ENCODE measurements around the gene WRAP53. TPM values are rescaled to one million over a fixed set of nuclear protein-coding genes. Genes with fewer than 3 reads are reported as not detected.

The WRAP53 gene
- total and polyA plus RNA-seq, 12 donors, result 3.8 to 12.1 (median 4.9) TPM

DNA sequence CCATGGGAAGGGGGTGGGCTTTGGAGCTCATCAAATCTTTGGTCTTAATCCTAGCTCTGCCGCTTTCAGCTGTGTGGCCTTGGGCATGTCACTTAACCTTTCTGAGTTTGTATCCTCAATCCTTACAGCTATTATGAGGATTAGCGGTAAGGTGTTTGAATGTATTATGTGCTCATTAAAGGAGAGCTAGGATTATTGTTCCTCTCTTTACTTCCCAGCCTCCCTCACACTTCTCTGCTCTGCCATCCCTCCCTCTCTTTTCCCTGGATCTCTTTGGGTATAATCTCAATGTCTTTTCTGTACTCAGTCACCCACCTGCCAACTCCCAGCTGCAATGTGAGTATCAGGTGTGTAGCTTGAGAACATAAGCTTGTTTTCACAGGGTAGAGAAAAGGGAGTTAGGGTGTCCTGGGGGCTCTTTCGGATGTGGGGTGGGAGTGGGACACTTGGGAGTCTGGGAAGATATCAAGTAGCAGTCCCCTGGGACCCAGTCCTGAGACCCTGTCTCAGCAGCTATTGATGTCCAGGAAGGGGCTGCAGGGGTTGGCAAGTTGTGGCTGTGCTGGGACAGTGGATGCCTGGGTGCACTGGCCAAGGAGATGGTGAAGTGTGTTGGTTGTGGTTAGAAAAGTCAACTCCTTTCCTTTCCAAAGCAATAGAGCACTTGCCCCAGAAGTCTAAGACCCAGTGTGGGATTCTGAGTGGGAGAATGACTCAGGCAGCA is 18.5 kb downstream of the WRAP53 start:
- intact Hi-C loops (cut with DNase I), result no loop called here
- TF ChIP-seq, protein P1, sequence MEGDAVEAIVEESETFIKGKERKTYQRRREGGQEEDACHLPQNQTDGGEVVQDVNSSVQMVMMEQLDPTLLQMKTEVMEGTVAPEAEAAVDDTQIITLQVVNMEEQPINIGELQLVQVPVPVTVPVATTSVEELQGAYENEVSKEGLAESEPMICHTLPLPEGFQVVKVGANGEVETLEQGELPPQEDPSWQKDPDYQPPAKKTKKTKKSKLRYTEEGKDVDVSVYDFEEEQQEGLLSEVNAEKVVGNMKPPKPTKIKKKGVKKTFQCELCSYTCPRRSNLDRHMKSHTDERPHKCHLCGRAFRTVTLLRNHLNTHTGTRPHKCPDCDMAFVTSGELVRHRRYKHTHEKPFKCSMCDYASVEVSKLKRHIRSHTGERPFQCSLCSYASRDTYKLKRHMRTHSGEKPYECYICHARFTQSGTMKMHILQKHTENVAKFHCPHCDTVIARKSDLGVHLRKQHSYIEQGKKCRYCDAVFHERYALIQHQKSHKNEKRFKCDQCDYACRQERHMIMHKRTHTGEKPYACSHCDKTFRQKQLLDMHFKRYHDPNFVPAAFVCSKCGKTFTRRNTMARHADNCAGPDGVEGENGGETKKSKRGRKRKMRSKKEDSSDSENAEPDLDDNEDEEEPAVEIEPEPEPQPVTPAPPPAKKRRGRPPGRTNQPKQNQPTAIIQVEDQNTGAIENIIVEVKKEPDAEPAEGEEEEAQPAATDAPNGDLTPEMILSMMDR (IDR thresholded peaks at IDR 0.05), result no peak
- Histone ChIP-seq H3K9me3 (no peaks in the 10 kb centered on the region), H3K27ac (no peak overlapping the region), H3K36me3 (peaks cover 0 to 13% (median under 1%) of the 10 kb centered on the region in 9 donors), H3K4me1 (peaks cover 7 to 26% (median 21%) of the 10 kb centered on the region in 9 donors), H3K27me3 (peaks cover 5 to 66% (median 45%) of the 10 kb centered on the region in 7 donors), H3K4me3 (no peak overlapping the region)
- no peak for ATAC-seq
- WGBS, 2 donors, result 92 to 96% methylated on average over 3 of the region's 3 CpGs
- no peak for DNase-seq

DNA sequence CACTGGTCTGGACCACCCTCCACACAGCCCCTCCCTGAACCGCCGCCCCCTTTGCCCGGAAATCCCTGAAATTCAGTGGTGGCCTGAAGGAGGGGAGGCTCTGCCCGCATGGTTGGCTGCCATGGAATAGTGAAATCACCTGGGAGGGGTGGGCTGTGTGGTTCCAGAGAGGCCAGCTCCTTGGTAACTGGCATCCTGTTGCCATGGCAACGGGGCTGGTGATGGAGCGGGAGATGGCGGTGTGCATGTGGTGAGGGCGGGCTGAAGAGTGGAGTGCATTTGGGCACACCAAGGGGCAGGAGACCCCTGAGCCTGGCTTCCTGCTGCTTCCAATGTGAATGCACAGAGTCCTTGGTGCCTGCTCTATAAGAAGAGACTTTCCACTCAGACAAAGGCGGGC is 19.2 kb downstream of the WRAP53 start:
- DNase-seq (no peak), ATAC-seq (no peak)
- Histone ChIP-seq H3K36me3 (peaks cover 0 to 7% (median 0%) of the 10 kb centered on the region in 9 donors), H3K27ac (no peak overlapping the region), H3K4me3 (no peak overlapping the region), H3K4me1 (peaks cover 7 to 26% (median 21%) of the 10 kb centered on the region in 9 donors), H3K9me3 (no peaks in the 10 kb centered on the region), H3K27me3 (peaks cover 5 to 73% (median 52%) of the 10 kb centered on the region in 7 donors)
- WGBS, 2 donors, result 86 to 92% methylated on average over 9 of the region's 9 CpGs
- intact Hi-C loops (cut with DNase I), result no loop called here
- TF ChIP-seq, protein P1 (IDR thresholded peaks at IDR 0.05), result no peak

DNA sequence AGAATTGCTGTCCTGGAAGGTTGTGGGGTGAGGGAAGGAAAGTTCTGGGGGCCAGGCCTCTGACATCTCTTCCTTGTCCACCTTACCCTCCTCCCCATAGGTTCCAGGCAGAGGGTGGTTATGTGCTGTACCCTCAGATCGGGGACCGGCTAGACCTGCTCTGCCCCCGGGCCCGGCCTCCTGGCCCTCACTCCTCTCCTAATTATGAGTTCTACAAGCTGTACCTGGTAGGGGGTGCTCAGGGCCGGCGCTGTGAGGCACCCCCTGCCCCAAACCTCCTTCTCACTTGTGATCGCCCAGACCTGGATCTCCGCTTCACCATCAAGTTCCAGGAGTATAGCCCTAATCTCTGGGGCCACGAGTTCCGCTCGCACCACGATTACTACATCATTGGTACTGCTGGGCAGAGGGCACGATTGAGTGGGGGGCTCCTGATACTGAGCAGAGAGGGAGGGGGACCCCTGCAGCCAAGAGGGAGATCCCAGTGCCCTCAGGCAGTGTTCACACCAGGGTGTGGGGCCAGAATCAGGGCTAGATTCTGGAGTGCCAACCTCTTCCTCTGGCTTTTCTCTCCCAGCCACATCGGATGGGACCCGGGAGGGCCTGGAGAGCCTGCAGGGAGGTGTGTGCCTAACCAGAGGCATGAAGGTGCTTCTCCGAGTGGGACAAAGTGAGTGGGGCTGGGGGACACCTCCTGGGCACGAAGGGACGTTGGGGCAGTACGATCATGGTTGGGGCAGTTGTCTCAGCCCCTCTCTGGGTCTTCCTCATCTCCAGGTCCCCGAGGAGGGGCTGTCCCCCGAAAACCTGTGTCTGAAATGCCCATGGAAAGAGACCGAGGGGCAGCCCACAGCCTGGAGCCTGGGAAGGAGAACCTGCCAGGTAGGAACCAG is 19.8 kb downstream of the WRAP53 start:
- TF ChIP-seq, protein P1 (IDR thresholded peaks at IDR 0.05), result no peak
- H3K27me3 ChIP-seq, result peaks cover 5 to 72% (median 58%) of the 10 kb centered on the region in 7 donors
- intact Hi-C loops (cut with DNase I), result no loop called here
- peaks cover 7 to 26% (median 21%) of the 10 kb centered on the region in 9 donors for H3K4me1 ChIP-seq
- no peak for ATAC-seq
- no peak overlapping the region for H3K4me3 ChIP-seq
- H3K36me3 ChIP-seq, result peaks cover 0 to under 1% (median 0%) of the 10 kb centered on the region in 9 donors
- no peaks in the 10 kb centered on the region for H3K9me3 ChIP-seq
- H3K27ac ChIP-seq, result no peak overlapping the region
- no peak for DNase-seq
- 89 to 92% methylated on average over 22 of the region's 22 CpGs for WGBS, 2 donors

DNA sequence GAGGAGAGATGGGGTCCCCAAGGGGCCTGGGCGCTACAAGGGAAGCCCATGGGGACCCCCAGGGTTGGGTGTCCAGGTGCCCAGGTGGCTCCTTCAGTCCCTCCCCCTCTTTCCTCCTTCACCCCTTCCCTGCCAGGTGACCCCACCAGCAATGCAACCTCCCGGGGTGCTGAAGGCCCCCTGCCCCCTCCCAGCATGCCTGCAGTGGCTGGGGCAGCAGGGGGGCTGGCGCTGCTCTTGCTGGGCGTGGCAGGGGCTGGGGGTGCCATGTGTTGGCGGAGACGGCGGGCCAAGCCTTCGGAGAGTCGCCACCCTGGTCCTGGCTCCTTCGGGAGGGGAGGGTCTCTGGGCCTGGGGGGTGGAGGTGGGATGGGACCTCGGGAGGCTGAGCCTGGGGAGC is 20.8 kb downstream of the WRAP53 start:
- Histone ChIP-seq H3K9me3 (no peaks in the 10 kb centered on the region), H3K27ac (no peak overlapping the region), H3K4me3 (no peak overlapping the region), H3K4me1 (peaks cover 3 to 23% (median 17%) of the 10 kb centered on the region in 9 donors), H3K27me3 (peaks cover 5 to 73% (median 59%) of the 10 kb centered on the region in 7 donors), H3K36me3 (no peaks in the 10 kb centered on the region)
- 91% methylated on average over 11 of the region's 11 CpGs for WGBS, 2 donors
- TF ChIP-seq, protein P1 (IDR thresholded peaks at IDR 0.05), result no peak
- ATAC-seq, result no peak
- intact Hi-C loops (cut with DNase I), result no loop called here
- no peak for DNase-seq
